ENCODE results near the gene OTOG. TPM values are rescaled to one million over a fixed set of nuclear protein-coding genes. Genes with fewer than 3 reads are reported as not detected.

Gene OTOG
- total RNA-seq, 6 experiments from 2014 or later = not detected

GRCh38 chr11:17533341-17533740, 13.7 kb upstream of the OTOG start:
- Mint-ChIP-seq H3K27me3 (ENCODE audit: insufficient read depth) (peaks cover 39% of the 10 kb centered on the region), H3K9me3 (no peaks in the 10 kb centered on the region), H3K36me3 (ENCODE audit: low read depth) (no peaks in the 10 kb centered on the region), H3K27ac (no peak overlapping the region), H3K4me3 (no peak overlapping the region), H3K4me1 (ENCODE audit: low read depth) (peaks cover 8% of the 10 kb centered on the region)
- no peak for TF ChIP-seq CTCF (IDR thresholded peaks at IDR 0.05)
- no peak for DNase-seq

DNA sequence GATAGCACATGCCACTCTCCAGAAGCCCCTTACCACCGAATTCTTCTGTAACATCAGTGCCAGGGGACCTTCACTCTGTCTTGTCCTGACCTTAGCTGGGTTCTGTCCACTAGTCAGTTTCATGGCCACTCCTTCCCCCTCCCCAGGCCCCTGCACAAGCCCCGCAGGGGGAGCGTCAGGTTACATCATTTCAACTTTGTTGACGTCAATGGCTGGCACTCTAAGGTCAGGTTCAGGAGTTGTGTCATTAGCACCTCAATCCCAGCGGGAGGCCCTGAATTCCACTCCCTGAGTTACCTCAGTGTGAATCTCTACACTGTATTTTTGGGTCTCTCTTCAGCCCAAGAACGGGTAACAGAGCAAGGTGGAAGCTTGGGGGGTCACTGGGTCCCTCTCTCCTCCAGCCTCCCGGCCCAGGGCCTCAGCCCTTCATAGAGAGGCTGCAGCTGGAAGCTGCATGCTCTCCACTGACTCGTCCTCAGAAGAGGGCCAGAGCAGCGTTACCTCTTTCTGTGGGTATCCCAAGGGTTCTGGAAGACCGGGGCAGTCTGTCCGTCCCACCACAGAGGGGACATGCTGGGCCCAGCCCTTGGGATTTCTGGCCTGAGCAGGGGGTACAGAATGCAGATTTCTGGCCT, 13.2 kb upstream of the OTOG start:
- H3K27ac Mint-ChIP-seq = no peak overlapping the region
- peaks cover 41% of the 10 kb centered on the region for H3K27me3 Mint-ChIP-seq (ENCODE audit: insufficient read depth)
- no peaks in the 10 kb centered on the region for H3K36me3 Mint-ChIP-seq (ENCODE audit: low read depth)
- peaks cover 8% of the 10 kb centered on the region for H3K4me1 Mint-ChIP-seq (ENCODE audit: low read depth)
- no peaks in the 10 kb centered on the region for H3K9me3 Mint-ChIP-seq
- no peak for DNase-seq
- no peak for TF ChIP-seq CTCF (IDR thresholded peaks at IDR 0.05)
- no peak overlapping the region for H3K4me3 Mint-ChIP-seq

DNA sequence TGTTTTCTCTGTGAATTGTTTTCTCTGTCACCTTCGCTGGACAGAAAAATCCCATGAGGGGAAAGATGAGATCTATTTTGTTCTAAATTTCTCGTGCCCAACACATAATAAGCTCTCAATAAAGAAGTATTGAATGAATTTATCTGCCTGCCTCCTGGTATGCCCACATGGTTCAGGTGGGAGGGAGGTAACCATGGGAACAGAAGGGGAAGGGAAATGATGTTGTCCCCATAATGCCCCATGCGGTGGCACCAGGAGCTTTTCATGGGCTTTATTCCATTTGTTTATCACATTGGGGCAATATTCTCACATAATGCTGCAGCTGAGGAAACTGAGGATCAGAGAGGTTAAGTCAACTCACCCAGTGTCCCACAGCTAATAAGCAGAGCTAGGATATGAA, 11.6 kb upstream of the OTOG start:
- DNase-seq = no peak
- peaks cover 36% of the 10 kb centered on the region for H3K27me3 Mint-ChIP-seq (ENCODE audit: insufficient read depth)
- no peak overlapping the region for H3K27ac Mint-ChIP-seq
- peaks cover 8% of the 10 kb centered on the region for H3K4me1 Mint-ChIP-seq (ENCODE audit: low read depth)
- H3K4me3 Mint-ChIP-seq = no peak overlapping the region
- H3K36me3 Mint-ChIP-seq (ENCODE audit: low read depth) = no peaks in the 10 kb centered on the region
- no peaks in the 10 kb centered on the region for H3K9me3 Mint-ChIP-seq
- TF ChIP-seq CTCF (IDR thresholded peaks at IDR 0.05) = no peak

GRCh38 chr11:17537261-17537660, 9.8 kb upstream of the OTOG start:
- peaks cover 36% of the 10 kb centered on the region for H3K27me3 Mint-ChIP-seq (ENCODE audit: insufficient read depth)
- no peak for TF ChIP-seq CTCF (IDR thresholded peaks at IDR 0.05)
- no peaks in the 10 kb centered on the region for H3K36me3 Mint-ChIP-seq (ENCODE audit: low read depth)

DNA sequence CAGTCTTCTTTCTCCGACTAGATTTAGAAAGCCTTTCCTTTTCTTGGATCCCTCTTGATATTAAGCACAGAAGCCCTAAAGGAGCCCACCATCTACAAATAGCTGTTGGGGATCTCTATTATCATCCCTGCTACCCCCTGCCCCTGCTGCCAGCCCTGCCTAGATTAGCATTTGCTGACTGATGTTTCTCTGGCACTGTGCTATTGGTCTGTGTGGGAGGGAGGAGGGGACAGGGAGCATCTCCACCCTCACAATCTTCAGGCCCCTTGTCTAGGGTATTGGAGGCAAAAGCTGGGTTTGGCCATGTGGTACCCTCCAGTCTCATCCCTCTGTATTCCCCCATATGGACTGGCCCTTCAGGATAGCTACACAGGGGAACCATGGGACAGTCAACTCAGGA, 9.0 kb upstream of the OTOG start:
- no peaks in the 10 kb centered on the region for H3K36me3 Mint-ChIP-seq (ENCODE audit: low read depth)
- no peaks in the 10 kb centered on the region for H3K4me1 Mint-ChIP-seq (ENCODE audit: low read depth)
- no peaks in the 10 kb centered on the region for H3K9me3 Mint-ChIP-seq
- DNase-seq = no peak
- H3K4me3 Mint-ChIP-seq = no peak overlapping the region
- H3K27ac Mint-ChIP-seq = no peak overlapping the region
- TF ChIP-seq CTCF (IDR thresholded peaks at IDR 0.05) = no peak
- H3K27me3 Mint-ChIP-seq (ENCODE audit: insufficient read depth) = peaks cover 41% of the 10 kb centered on the region

More at GRCh38 chr11:17537261-17537660, 9.8 kb upstream of the OTOG start:
- no peak overlapping the region for H3K27ac Mint-ChIP-seq
- H3K4me3 Mint-ChIP-seq = no peak overlapping the region
- no peak for DNase-seq
- no peaks in the 10 kb centered on the region for H3K4me1 Mint-ChIP-seq (ENCODE audit: low read depth)
- H3K9me3 Mint-ChIP-seq = no peaks in the 10 kb centered on the region

Measured in HFFc6 (cell line).